ENCODE data around the gene CLDN16.

Gene CLDN16

GRCh38 chr3:190401963-190402362, 14.0 kb downstream of the CLDN16 start:
- TF ChIP-seq CTCF (IDR thresholded peaks at IDR 0.05; ENCODE audit: insufficient read depth, low read length, poor library complexity, severe bottlenecking): no peak
- Histone ChIP-seq H3K4me3 (replicated peaks; ENCODE audit: low read depth, low read length) (no peak overlapping the region), H3K27me3 (replicated peaks; ENCODE audit: control insufficient read depth, insufficient read depth, low read length) (no peaks in the 10 kb centered on the region), H3K36me3 (ENCODE audit: control insufficient read depth, insufficient read depth, low read length) (no peaks in the 10 kb centered on the region)
- no peak for DNase-seq (ENCODE audit: extremely low read depth, insufficient read length)

- no peak for DNase-seq (ENCODE audit: extremely low read depth, insufficient read length)
- TF ChIP-seq CTCF (IDR thresholded peaks at IDR 0.05; ENCODE audit: insufficient read depth, low read length, poor library complexity, severe bottlenecking): no peak
- H3K36me3 ChIP-seq (ENCODE audit: control insufficient read depth, insufficient read depth, low read length): no peaks in the 10 kb centered on the region
- H3K4me3 ChIP-seq (replicated peaks; ENCODE audit: low read depth, low read length): no peak overlapping the region
- no peaks in the 10 kb centered on the region for H3K27me3 ChIP-seq (replicated peaks; ENCODE audit: control insufficient read depth, insufficient read depth, low read length)
Observed at GRCh38 chr3:190404715-190405114, 16.8 kb downstream of the CLDN16 start.

DNA sequence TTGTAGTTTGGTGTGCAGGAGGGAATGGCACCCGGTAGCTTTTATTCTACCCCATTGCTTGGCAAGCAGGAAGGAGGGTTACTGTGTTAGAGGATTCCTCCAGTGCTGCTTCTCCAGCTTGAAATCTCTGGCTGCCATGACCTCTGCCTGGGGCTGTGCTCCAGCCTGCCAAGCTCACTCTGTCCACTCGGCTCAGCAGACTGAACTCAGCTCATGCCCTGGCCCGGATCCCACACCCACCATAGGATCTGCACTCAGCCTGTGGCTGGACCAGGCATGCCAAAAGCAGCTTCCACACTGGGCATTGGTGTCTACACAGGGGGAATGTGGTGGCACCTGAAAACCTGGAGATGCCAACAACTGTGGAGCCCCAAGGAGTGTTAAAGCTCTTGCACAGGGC, 26.3 kb downstream of the CLDN16 start:
- TF ChIP-seq CTCF (IDR thresholded peaks at IDR 0.05; ENCODE audit: insufficient read depth, low read length, poor library complexity, severe bottlenecking): no peak
- Histone ChIP-seq H3K4me3 (replicated peaks; ENCODE audit: low read depth, low read length) (no peak overlapping the region), H3K27me3 (replicated peaks; ENCODE audit: control insufficient read depth, insufficient read depth, low read length) (no peaks in the 10 kb centered on the region), H3K36me3 (ENCODE audit: control insufficient read depth, insufficient read depth, low read length) (no peaks in the 10 kb centered on the region)
- DNase-seq (ENCODE audit: extremely low read depth, insufficient read length): no peak

- Histone ChIP-seq H3K4me3 (replicated peaks; ENCODE audit: low read depth, low read length) (no peak overlapping the region), H3K27me3 (replicated peaks; ENCODE audit: control insufficient read depth, insufficient read depth, low read length) (no peaks in the 10 kb centered on the region), H3K36me3 (ENCODE audit: control insufficient read depth, insufficient read depth, low read length) (no peaks in the 10 kb centered on the region)
- DNase-seq (ENCODE audit: extremely low read depth, insufficient read length): no peak
- no peak for TF ChIP-seq CTCF (IDR thresholded peaks at IDR 0.05; ENCODE audit: insufficient read depth, low read length, poor library complexity, severe bottlenecking)
Observed at GRCh38 chr3:190424108-190424477, 36.1 kb downstream of the CLDN16 start.

GRCh38 chr3:190424478-190425439, 36.8 kb downstream of the CLDN16 start:
- H3K36me3 ChIP-seq (ENCODE audit: control insufficient read depth, insufficient read depth, low read length): no peaks in the 10 kb centered on the region
- TF ChIP-seq CTCF (IDR thresholded peaks at IDR 0.05; ENCODE audit: insufficient read depth, low read length, poor library complexity, severe bottlenecking): peak; percentile 60
- peak overlapping the region; percentile 17; the same call in 1 of the 2 replicates for H3K4me3 ChIP-seq (replicated peaks; ENCODE audit: low read depth, low read length)
- no peaks in the 10 kb centered on the region for H3K27me3 ChIP-seq (replicated peaks; ENCODE audit: control insufficient read depth, insufficient read depth, low read length)
- DNase-seq (ENCODE audit: extremely low read depth, insufficient read length): peak; percentile 72
